Measurements from ENCODE around the gene SRSF5. TPM values are rescaled to one million over a fixed set of nuclear protein-coding genes. Genes with fewer than 3 reads are reported as not detected.

The SRSF5 gene
- total RNA-seq, 1 donor from 2014 or later = 664 TPM

- DNase-seq (ENCODE audit: low spot score) = no peak
- TF ChIP-seq CTCF (IDR thresholded peaks at IDR 0.05) (no peak), EZH2phosphoT487 (IDR thresholded peaks at IDR 0.05) (no peak), EZH2 (IDR thresholded peaks at IDR 0.05) (no peak)
- H3K27ac ChIP-seq = no peak overlapping the region
- H2AFZ ChIP-seq (replicated peaks) = peak overlapping the region; percentile 48
- Mint-ChIP-seq H3K27ac (no peak overlapping the region), H3K4me3 (no peak overlapping the region), H3K27me3 (ENCODE audit: insufficient read depth, low read depth) (no peaks in the 10 kb centered on the region), H3K36me3 (no peaks in the 10 kb centered on the region), H3K9me3 (no peaks in the 10 kb centered on the region), H3K4me1 (peaks cover 18% of the 10 kb centered on the region)
- no peaks in the 10 kb centered on the region for H3K36me3 ChIP-seq
- H3K9me3 ChIP-seq (ENCODE audit: low read depth) = no peaks in the 10 kb centered on the region
- H3K27me3 ChIP-seq = no peaks in the 10 kb centered on the region
- no peak overlapping the region for H3K9ac ChIP-seq
- H3K4me3 ChIP-seq = no peak overlapping the region
- no peaks in the 10 kb centered on the region for H3K79me2 ChIP-seq (ENCODE audit: low read depth)
- no peak overlapping the region for H3K4me2 ChIP-seq
- peaks cover 19% of the 10 kb centered on the region for H3K4me1 ChIP-seq
- H4K20me1 ChIP-seq (ENCODE audit: low read depth) = no peaks in the 10 kb centered on the region
- H3F3A ChIP-seq (ENCODE audit: low read depth) = peaks cover 9% of the 10 kb centered on the region
Measured at GRCh38 chr14:69815556-69815955, 48.6 kb downstream of the SRSF5 start.

- Histone ChIP-seq H4K20me1 (ENCODE audit: low read depth) (no peaks in the 10 kb centered on the region), H3K79me2 (ENCODE audit: low read depth) (no peaks in the 10 kb centered on the region), H3K9me3 (ENCODE audit: low read depth) (no peaks in the 10 kb centered on the region), H3K4me1 (peaks cover 19% of the 10 kb centered on the region), H3K9ac (no peak overlapping the region), H3K4me3 (no peak overlapping the region), H3K27me3 (no peaks in the 10 kb centered on the region), H3K4me2 (no peak overlapping the region), H2AFZ (replicated peaks) (peak overlapping the region; percentile 48), H3F3A (ENCODE audit: low read depth) (peaks cover 9% of the 10 kb centered on the region), H3K36me3 (no peaks in the 10 kb centered on the region), H3K27ac (no peak overlapping the region)
- no peak for DNase-seq (ENCODE audit: low spot score)
- H3K4me1 Mint-ChIP-seq = peaks cover 18% of the 10 kb centered on the region
- H3K27me3 Mint-ChIP-seq (ENCODE audit: insufficient read depth, low read depth) = no peaks in the 10 kb centered on the region
- H3K9me3 Mint-ChIP-seq = no peaks in the 10 kb centered on the region
- no peak overlapping the region for H3K27ac Mint-ChIP-seq
- H3K4me3 Mint-ChIP-seq = no peak overlapping the region
- no peaks in the 10 kb centered on the region for H3K36me3 Mint-ChIP-seq
- TF ChIP-seq EZH2phosphoT487 (IDR thresholded peaks at IDR 0.05) (no peak), EZH2 (IDR thresholded peaks at IDR 0.05) (no peak), CTCF (IDR thresholded peaks at IDR 0.05) (no peak)
Measured at GRCh38 chr14:69816216-69816615, 49.3 kb downstream of the SRSF5 start.

GRCh38 chr14:69818758-69819191 lies 51.8 kb downstream of the SRSF5 start:
- Histone ChIP-seq H3K27ac (no peak overlapping the region), H3K4me3 (no peak overlapping the region), H3K4me1 (peaks cover 19% of the 10 kb centered on the region), H3K9ac (no peak overlapping the region), H4K20me1 (ENCODE audit: low read depth) (no peaks in the 10 kb centered on the region), H3K9me3 (ENCODE audit: low read depth) (no peaks in the 10 kb centered on the region), H3K27me3 (no peaks in the 10 kb centered on the region), H2AFZ (replicated peaks) (peak overlapping the region; percentile 52), H3K79me2 (ENCODE audit: low read depth) (no peaks in the 10 kb centered on the region), H3F3A (ENCODE audit: low read depth) (peaks cover 9% of the 10 kb centered on the region), H3K36me3 (no peaks in the 10 kb centered on the region), H3K4me2 (peak overlapping the region; percentile 41)
- Mint-ChIP-seq H3K4me1 (peaks cover 15% of the 10 kb centered on the region), H3K27ac (no peak overlapping the region), H3K36me3 (no peaks in the 10 kb centered on the region), H3K27me3 (ENCODE audit: insufficient read depth, low read depth) (peaks cover under 1% of the 10 kb centered on the region), H3K9me3 (no peaks in the 10 kb centered on the region), H3K4me3 (no peak overlapping the region)
- DNase-seq (ENCODE audit: low spot score) = peak; percentile 84
- TF ChIP-seq EZH2 (IDR thresholded peaks at IDR 0.05) = no peak
- peak; percentile 96 for TF ChIP-seq CTCF (IDR thresholded peaks at IDR 0.05)
